GM12878 (cell line): ENCODE results near the gene GNAI2.

Experiments
- EP300 ChIP-seq, 2 experiments: fragments of 150-350 bp in 1 of 2; IDR thresholded peaks; 2 replicates each; pipeline ENCODE4 v1.6.1; 2011 to 2012; ENCODE audit warnings: low read depth in 2 of 2, low read length in 2 of 2, borderline replicate concordance in 1 of 2, improper control_type of control experiment in 1 of 2, inconsistent platforms in 1 of 2; ENCODE audit not compliant: control insufficient read depth in 1 of 2
- HCFC1 ChIP-seq: fragments of 150-350 bp; IDR thresholded peaks from 2 replicates; pipeline ENCODE4 v1.6.1; 2014; ENCODE audit warnings: low read length
- HDAC6 ChIP-seq: fragments of 200-600 bp; sonication (generic); IDR thresholded peaks from one replicate; pipeline ENCODE4 v1.8.0; 2017; ENCODE audit warnings: antibody characterized with exemption; ENCODE audit not compliant: unreplicated experiment
- NFIC ChIP-seq: IDR thresholded peaks from 2 replicates; pipeline ENCODE4 v1.6.1; 2012; ENCODE audit warnings: low read depth, mild to moderate bottlenecking, inconsistent platforms, low read length, moderate library complexity
- POLR2A ChIP-seq: IDR thresholded peaks from 2 replicates; pipeline ENCODE4 v1.6.1; 2011; ENCODE audit warnings: low read depth, mild to moderate bottlenecking, low read length
- POLR2AphosphoS5 ChIP-seq: IDR thresholded peaks from 2 replicates; pipeline ENCODE4 v1.6.1; 2011; ENCODE audit warnings: mild to moderate bottlenecking, low read length, inconsistent platforms
- SMAD1 ChIP-seq: fragments of 450-650 bp; IDR thresholded peaks from 2 replicates; pipeline ENCODE4 v1.6.1; 2018; ENCODE audit warnings: mild to moderate bottlenecking, low read depth; ENCODE audit not compliant: partially characterized antibody
- ZSCAN29 ChIP-seq: fragments of 450-650 bp; IDR thresholded peaks from 2 replicates; pipeline ENCODE4 v1.6.1; 2017; ENCODE audit warnings: mild to moderate bottlenecking, moderate library complexity
- TF ChIP-seq, protein P1 (sequence below), 3 experiments: IDR thresholded peaks in 2 of 3; conservative IDR thresholded peaks in 1 of 3; 2 replicates each; pipeline ENCODE4 v1.5.1; 2011; ENCODE audit warnings: low read depth in 3 of 3, low read length in 3 of 3, mild to moderate bottlenecking in 3 of 3, control low read depth in 2 of 3, moderate library complexity in 2 of 3, inconsistent platforms in 1 of 3, mixed read lengths in 1 of 3; ENCODE audit not compliant: control insufficient read depth in 2 of 3, insufficient read depth in 1 of 3; ENCODE audit errors: extremely low read depth in 1 of 3
- TF ChIP-seq, protein P2 (sequence below): fragments of 450-650 bp; IDR thresholded peaks from 2 replicates; pipeline ENCODE4 v1.6.1; 2017; ENCODE audit warnings: antibody characterized with exemption, mild to moderate bottlenecking, moderate library complexity
- TF ChIP-seq, protein P3 (sequence below): fragments of 450-650 bp; IDR thresholded peaks from 2 replicates; pipeline ENCODE4 v1.6.1; 2014; ENCODE audit warnings: mild to moderate bottlenecking
- TF ChIP-seq, protein P4 (sequence below): fragments of 150-350 bp; IDR thresholded peaks from 2 replicates; pipeline ENCODE4 v1.6.1; 2016; ENCODE audit warnings: low read depth, low read length

DNA sequence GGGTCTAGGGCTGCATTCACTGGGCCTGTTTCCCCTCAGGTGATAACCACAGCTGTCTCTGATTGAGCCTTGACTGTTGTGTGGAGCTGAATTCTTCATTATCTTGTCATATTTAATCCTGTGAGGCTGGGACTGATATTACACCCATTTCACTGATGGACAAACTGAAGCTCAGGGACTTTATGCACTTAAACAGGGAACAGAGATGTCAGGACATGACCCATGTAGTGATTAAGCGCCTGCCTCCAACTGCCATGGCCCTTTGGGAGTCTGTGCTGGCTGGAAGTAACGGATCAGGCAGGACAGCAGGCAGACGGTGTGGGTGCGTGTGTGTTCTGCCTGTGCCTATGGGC, 7.5 kb downstream of the GNAI2 start:
- TF ChIP-seq, protein P1, sequence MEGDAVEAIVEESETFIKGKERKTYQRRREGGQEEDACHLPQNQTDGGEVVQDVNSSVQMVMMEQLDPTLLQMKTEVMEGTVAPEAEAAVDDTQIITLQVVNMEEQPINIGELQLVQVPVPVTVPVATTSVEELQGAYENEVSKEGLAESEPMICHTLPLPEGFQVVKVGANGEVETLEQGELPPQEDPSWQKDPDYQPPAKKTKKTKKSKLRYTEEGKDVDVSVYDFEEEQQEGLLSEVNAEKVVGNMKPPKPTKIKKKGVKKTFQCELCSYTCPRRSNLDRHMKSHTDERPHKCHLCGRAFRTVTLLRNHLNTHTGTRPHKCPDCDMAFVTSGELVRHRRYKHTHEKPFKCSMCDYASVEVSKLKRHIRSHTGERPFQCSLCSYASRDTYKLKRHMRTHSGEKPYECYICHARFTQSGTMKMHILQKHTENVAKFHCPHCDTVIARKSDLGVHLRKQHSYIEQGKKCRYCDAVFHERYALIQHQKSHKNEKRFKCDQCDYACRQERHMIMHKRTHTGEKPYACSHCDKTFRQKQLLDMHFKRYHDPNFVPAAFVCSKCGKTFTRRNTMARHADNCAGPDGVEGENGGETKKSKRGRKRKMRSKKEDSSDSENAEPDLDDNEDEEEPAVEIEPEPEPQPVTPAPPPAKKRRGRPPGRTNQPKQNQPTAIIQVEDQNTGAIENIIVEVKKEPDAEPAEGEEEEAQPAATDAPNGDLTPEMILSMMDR (IDR thresholded peaks at IDR 0.05 in 2 of 3, conservative IDR thresholded peaks at IDR 0.05 in 1 of 3; ENCODE audit: control insufficient read depth in 2 of 3, extremely low read depth in 1 of 3, insufficient read depth in 1 of 3, low read depth in 3 of 3, low read length in 3 of 3) = no peak
- TF ChIP-seq, protein P2, sequence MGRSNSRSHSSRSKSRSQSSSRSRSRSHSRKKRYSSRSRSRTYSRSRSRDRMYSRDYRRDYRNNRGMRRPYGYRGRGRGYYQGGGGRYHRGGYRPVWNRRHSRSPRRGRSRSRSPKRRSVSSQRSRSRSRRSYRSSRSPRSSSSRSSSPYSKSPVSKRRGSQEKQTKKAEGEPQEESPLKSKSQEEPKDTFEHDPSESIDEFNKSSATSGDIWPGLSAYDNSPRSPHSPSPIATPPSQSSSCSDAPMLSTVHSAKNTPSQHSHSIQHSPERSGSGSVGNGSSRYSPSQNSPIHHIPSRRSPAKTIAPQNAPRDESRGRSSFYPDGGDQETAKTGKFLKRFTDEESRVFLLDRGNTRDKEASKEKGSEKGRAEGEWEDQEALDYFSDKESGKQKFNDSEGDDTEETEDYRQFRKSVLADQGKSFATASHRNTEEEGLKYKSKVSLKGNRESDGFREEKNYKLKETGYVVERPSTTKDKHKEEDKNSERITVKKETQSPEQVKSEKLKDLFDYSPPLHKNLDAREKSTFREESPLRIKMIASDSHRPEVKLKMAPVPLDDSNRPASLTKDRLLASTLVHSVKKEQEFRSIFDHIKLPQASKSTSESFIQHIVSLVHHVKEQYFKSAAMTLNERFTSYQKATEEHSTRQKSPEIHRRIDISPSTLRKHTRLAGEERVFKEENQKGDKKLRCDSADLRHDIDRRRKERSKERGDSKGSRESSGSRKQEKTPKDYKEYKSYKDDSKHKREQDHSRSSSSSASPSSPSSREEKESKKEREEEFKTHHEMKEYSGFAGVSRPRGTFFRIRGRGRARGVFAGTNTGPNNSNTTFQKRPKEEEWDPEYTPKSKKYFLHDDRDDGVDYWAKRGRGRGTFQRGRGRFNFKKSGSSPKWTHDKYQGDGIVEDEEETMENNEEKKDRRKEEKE = no peak
- TF ChIP-seq POLR2A = no peak
- TF ChIP-seq HDAC6 = no peak
- TF ChIP-seq ZSCAN29 = no peak
- TF ChIP-seq SMAD1 = no peak
- TF ChIP-seq, protein P3, sequence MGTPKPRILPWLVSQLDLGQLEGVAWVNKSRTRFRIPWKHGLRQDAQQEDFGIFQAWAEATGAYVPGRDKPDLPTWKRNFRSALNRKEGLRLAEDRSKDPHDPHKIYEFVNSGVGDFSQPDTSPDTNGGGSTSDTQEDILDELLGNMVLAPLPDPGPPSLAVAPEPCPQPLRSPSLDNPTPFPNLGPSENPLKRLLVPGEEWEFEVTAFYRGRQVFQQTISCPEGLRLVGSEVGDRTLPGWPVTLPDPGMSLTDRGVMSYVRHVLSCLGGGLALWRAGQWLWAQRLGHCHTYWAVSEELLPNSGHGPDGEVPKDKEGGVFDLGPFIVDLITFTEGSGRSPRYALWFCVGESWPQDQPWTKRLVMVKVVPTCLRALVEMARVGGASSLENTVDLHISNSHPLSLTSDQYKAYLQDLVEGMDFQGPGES = no peak
- no peak for TF ChIP-seq HCFC1
- TF ChIP-seq POLR2AphosphoS5 = no peak
- TF ChIP-seq, protein P4, sequence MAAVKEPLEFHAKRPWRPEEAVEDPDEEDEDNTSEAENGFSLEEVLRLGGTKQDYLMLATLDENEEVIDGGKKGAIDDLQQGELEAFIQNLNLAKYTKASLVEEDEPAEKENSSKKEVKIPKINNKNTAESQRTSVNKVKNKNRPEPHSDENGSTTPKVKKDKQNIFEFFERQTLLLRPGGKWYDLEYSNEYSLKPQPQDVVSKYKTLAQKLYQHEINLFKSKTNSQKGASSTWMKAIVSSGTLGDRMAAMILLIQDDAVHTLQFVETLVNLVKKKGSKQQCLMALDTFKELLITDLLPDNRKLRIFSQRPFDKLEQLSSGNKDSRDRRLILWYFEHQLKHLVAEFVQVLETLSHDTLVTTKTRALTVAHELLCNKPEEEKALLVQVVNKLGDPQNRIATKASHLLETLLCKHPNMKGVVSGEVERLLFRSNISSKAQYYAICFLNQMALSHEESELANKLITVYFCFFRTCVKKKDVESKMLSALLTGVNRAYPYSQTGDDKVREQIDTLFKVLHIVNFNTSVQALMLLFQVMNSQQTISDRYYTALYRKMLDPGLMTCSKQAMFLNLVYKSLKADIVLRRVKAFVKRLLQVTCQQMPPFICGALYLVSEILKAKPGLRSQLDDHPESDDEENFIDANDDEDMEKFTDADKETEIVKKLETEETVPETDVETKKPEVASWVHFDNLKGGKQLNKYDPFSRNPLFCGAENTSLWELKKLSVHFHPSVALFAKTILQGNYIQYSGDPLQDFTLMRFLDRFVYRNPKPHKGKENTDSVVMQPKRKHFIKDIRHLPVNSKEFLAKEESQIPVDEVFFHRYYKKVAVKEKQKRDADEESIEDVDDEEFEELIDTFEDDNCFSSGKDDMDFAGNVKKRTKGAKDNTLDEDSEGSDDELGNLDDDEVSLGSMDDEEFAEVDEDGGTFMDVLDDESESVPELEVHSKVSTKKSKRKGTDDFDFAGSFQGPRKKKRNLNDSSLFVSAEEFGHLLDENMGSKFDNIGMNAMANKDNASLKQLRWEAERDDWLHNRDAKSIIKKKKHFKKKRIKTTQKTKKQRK = no peak
- no peak for TF ChIP-seq NFIC
- no peak for TF ChIP-seq EP300 (IDR thresholded peaks at IDR 0.05; ENCODE audit: borderline replicate concordance in 1 of 2, control insufficient read depth in 1 of 2, low read depth in 2 of 2, low read length in 2 of 2)
